BE2C (cell line): ENCODE measurements around the gene PLA2G4D.

Experiments
- DNase-seq: peaks from one replicate; pipeline ENCODE4 v3.0.0-alpha.2; 2020
- H3K27me3 ChIP-seq: fragments of 250-450 bp; sonication (Bioruptor Pico); 2 replicates; pipeline ENCODE4 v1.5.1; 2020; ENCODE audit warnings: mild to moderate bottlenecking
- H3K36me3 ChIP-seq: fragments of 250-450 bp; sonication (Bioruptor Pico); 2 replicates; pipeline ENCODE4 v1.5.1; 2020; ENCODE audit warnings: mild to moderate bottlenecking
- H3K4me1 ChIP-seq: fragments of 250-450 bp; sonication (Bioruptor Pico); 2 replicates; pipeline ENCODE4 v1.5.1; 2020
- H3K4me3 ChIP-seq: 2 replicates; pipeline ENCODE4 v1.5.1; 2011; ENCODE audit warnings: low read depth, low read length
- H3K9me3 ChIP-seq: fragments of 250-450 bp; sonication (Bioruptor Pico); 2 replicates; pipeline ENCODE4 v1.5.1; 2020
- CTCF ChIP-seq: IDR thresholded peaks from 2 replicates; pipeline ENCODE4 v1.5.1; 2012; ENCODE audit warnings: mild to moderate bottlenecking, low read depth, low read length

PLA2G4D gene

GRCh38 chr15:42053010-42053409 is 41.4 kb downstream of the PLA2G4D start:
- no peak for DNase-seq
- Histone ChIP-seq H3K4me3 (no peak overlapping the region), H3K9me3 (no peaks in the 10 kb centered on the region), H3K36me3 (no peaks in the 10 kb centered on the region), H3K4me1 (peaks cover 4% of the 10 kb centered on the region; the same call in 1 of the 2 replicates), H3K27me3 (peaks cover 5% of the 10 kb centered on the region; the same call in 1 of the 2 replicates)
- no peak for TF ChIP-seq CTCF

- TF ChIP-seq CTCF, result no peak
Measured at GRCh38 chr15:42050484-42051255, 43.7 kb downstream of the PLA2G4D start.

GRCh38 chr15:42048821-42049200 is 45.6 kb downstream of the PLA2G4D start:
- Histone ChIP-seq H3K4me3 (no peak overlapping the region), H3K9me3 (no peaks in the 10 kb centered on the region), H3K4me1 (no peaks in the 10 kb centered on the region), H3K36me3 (no peaks in the 10 kb centered on the region), H3K27me3 (no peaks in the 10 kb centered on the region)
- no peak for DNase-seq
- no peak for TF ChIP-seq CTCF

More at GRCh38 chr15:42050484-42051255, 43.7 kb downstream of the PLA2G4D start:
- no peak for DNase-seq
- peaks cover 4% of the 10 kb centered on the region; the same call in 1 of the 2 replicates for H3K4me1 ChIP-seq
- H3K4me3 ChIP-seq, result no peak overlapping the region
- no peaks in the 10 kb centered on the region for H3K27me3 ChIP-seq
- no peaks in the 10 kb centered on the region for H3K9me3 ChIP-seq
- no peaks in the 10 kb centered on the region for H3K36me3 ChIP-seq

- DNase-seq, result no peak
- H3K9me3 ChIP-seq, result no peaks in the 10 kb centered on the region
- H3K4me1 ChIP-seq, result no peaks in the 10 kb centered on the region
- no peak for TF ChIP-seq CTCF
- no peaks in the 10 kb centered on the region for H3K36me3 ChIP-seq
- no peaks in the 10 kb centered on the region for H3K27me3 ChIP-seq
- no peak overlapping the region for H3K4me3 ChIP-seq
Measured at GRCh38 chr15:42048080-42048820, 46.1 kb downstream of the PLA2G4D start.

GRCh38 chr15:42046597-42046996 is 47.8 kb downstream of the PLA2G4D start:
- no peaks in the 10 kb centered on the region for H3K36me3 ChIP-seq
- DNase-seq, result no peak

More at GRCh38 chr15:42046597-42046996, 47.8 kb downstream of the PLA2G4D start:
- Histone ChIP-seq H3K27me3 (no peaks in the 10 kb centered on the region), H3K4me1 (no peaks in the 10 kb centered on the region), H3K4me3 (no peak overlapping the region), H3K9me3 (no peaks in the 10 kb centered on the region)
- TF ChIP-seq CTCF, result no peak
